NCI-H1694 treated with DMSO at 0.1 percent for 48 hours (cell line): ENCODE data around the gene MYLIP.
A peak's percentile ranks its signal among the peaks of the same experiment; 100 is the strongest.

Experiments
- DNase-seq: peaks from one replicate; lab custom pipeline; 2025; lab: John Stamatoyannopoulos, UW

MYLIP gene

DNA sequence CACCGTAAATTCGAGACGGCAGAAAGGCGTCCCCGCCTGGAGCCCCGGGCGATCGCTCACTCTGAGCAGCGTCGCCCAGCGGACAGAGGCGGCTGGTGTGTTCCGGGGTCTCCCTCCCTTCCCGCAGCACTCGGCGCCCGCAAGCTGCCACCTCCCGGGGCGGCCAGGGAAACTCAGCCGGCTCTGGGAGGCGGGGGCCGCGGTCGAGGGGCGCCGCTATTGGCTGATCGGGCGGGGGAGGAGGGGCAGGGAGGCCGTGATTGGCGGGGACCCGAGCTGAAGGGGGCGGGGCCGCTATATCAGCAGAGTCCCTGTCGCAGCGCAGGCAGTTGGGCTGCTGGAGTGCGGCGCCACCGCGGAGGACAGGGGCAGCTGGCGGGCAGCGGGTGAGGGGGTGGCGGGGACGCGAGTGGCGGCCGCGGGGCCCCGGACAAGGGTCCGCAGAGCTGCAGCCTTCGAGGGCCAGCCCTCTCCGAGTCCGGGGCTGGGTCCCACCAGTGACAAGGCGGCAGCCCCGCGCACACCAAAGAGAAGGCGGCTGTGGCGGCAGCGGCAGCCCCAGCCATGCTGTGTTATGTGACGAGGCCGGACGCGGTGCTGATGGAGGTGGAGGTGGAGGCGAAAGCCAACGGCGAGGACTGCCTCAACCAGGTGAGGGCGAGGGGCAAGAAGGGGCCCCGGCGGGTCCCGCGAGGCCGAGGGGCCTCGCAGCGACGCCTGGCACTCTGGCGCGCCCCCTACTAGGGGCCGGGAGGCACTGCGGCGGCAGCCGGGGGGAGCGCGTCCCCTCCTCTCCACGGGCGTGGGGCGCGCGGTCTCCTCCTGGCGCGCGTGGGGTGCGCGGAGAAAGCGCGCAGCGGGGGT is at the start of gene MYLIP:
TSS of gene MYLIP (plus strand) at position 328 of the 864 bp plus-strand sequence. CDS start at position 565, 237 bp downstream.
- DNase-seq, result peak; percentile 92

DNA sequence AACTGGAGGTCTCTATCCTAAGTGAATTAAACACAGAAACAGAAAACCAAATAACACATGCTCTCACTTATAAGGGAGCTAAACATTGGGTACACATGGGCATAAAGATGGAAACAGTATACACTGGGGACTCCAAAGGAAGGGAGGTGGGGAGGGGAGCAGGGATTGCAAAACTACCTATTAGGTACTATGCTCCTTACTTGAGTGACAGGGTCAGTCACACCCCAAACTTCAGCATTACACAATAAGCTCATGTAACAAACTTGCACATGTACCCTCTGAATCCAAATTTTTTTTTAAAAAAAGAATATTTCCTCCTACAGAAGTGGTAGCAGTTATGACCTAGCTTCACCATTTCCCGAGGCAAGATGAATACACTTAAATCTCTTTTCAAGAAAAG is 49.5 kb upstream of the MYLIP start:
- DNase-seq, result no peak

DNA sequence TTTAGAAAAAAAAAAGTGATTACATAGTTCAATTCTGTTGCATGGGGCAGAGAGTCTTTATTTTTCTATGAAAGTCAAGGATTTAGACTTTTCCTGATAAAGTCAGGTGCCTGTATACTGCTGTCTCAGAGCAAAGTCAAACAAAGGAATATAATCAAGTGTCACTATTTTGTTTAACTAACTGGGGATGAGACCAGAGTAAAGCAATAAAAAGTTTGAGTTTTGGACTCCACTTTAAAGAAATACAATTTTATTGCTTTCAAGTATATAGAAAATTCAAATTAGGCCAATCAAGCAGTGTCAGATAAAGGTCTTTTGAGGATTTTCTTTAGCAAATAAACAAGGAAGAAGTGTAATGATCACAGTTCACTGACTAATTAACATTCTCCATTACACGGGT is 48.7 kb upstream of the MYLIP start:
- DNase-seq, result no peak

DNA sequence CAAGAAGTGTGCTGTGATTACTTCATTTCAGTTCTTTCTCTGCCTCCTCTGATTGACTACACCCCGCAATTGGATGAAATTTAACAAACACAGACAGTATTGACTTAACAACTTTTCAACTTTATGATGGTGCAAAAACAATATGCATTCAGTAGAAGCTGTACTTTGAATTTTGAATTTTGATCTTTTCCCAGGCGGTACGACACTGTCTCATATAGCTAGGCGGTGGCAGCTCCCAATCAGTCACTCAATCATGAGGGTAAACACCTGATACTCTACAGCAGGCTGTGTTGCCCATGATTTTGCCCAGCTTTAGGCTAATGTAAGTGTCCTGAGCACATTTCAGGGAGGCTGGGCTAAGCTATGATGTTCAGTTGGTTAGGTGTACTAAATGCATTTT is 47.6 kb upstream of the MYLIP start:
- DNase-seq, result no peak

DNA sequence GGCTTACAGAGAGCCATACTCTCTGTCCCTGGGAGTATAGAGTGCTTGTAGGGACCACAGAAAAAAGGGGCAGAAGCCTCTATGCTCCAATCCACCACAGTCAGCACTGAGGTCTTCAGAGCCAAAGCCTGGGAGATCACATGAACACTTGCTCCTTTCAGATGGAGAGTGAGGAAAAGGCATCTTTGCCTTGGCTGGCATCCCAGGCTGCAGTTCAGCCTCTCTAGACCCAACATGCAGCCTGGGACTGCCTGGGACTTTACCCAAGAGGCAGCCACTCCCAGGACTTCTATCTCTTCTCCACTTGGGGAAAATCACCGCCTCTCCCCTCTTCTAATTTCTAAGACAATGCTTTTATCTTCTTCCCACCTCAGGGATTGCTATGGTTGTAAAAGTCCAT is 46.5 kb upstream of the MYLIP start:
- DNase-seq, result no peak

DNA sequence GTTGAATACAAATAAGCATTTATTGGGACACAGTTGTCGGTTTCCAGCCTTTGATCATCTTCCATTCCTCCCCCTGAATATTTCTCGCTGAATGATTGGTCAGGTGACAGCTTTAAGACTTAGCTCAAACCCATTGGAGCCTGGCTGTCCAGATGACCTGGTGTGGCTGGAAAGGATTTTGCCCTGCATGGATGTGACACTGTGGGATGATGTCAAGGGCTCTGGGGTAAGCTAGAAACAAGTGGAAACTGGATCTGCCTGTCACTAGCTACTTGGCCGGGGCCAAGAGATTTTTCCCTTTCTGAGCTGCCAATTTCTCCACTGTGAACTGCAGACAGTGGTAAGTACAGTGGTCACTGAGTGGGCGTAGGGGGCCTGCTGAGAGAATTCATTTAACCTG is 41.9 kb upstream of the MYLIP start:
- no peak for DNase-seq

DNA sequence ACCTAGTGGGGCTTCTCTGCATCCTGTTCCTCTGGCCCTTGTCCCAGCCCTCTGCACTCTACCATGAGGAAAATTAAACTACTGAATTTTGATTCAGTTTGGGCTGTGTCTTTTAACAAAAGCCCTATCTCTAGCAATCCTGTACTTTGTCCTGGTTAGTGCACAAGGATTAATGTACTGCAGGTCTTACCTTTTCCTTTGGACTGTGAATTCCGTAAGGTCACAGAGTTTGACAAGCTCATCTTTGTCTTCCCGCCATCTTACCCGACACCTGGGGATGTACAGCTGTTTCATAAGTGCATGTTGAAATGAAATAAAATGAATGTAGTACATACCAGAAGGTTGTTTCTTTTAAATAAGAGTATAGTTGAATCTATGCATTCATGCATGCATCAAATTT is 41.5 kb upstream of the MYLIP start:
- no peak for DNase-seq

DNA sequence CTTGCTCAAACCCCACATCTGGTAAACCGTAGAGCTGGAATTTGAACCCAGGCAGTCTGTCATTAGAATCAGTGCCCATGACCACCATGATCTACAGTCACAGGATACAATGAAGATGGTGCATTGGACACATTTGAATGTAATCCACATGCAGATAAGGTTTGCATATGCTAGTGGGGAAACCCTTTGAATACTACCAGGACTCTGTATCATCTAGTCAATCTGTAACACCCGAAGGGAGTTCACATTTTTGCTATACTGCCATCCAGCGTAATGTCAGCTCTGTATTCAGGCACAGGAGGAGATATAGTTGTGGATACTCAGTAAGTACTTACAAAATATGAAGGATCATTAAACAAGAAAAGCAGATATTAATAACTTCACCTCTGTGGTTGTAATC is 40.5 kb upstream of the MYLIP start:
- DNase-seq, result no peak

DNA sequence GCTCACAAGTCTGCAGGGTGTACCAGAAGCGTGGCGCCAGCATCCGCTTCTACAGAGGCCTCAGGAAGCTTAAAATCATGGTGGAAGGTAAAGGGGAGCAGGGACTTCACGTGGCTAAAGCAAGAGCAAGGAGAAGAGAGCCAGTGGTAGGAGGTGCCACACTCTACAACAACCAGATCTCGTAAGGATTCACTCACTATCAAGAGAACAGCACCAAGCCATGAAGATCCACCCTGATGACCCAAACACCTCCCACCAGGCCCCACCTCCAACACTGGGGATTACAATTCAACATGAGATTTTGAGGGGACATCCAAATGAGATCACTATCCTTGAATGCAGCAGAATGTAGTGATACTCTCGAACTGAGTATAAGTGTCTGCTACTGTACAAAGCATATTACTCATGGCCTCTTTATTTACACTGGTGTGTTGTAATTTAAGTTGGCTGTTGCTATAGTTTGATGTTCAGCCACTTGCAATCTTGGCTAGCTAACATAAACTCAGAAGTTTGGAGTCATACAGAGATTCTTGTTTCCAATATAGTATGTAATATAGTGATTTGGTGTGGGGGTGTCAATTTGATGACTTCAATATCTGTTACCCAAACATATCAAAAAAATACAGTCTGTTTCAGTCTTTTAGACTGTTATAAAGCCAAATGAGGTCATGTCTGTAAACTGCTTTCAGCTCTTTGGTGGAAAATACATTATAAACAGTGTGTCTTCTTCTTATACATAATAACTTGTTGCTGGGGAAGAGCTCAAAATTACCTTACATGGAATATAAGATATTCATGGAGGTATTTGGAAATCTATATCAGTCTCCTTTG is 39.4 kb upstream of the MYLIP start:
- no peak for DNase-seq

DNA sequence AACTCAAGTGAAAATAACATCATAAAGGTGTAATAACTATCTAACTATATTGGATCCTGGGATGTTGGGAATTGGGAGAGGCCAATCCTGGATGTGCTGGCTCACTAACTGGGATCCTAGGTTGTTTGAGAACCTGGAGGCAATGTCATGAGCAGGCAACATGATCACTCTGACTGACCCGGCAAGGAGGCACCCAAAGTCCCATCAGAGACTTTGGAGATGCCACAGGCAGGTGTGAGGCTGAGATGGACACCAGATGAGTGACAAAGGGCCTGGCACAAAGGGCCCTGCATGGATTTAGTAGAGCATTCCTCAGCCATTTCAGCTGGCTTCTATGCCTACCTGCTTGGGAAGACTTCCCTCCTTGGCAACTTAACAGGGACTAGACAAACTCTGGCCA is 38.4 kb upstream of the MYLIP start:
- DNase-seq, result no peak

DNA sequence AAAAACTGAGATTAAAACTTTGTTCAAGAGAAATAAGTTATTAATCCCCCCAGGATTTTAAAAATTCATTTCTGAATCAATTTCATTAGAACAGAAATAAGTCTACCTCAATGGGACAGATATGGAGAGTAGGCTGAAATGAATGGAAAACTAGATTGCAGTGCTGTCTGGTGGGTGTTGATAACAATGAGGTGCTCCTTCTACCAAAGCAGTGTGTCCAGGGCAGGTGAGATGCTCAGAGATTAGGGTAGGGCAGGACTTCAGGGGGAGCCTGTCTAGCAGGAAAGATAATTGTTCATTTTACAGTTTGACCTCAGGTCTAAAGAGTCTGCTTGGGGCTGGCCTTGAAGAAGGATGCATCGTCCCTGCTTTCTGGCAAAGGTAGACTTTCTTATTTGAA is 38.0 kb upstream of the MYLIP start:
- DNase-seq, result no peak

DNA sequence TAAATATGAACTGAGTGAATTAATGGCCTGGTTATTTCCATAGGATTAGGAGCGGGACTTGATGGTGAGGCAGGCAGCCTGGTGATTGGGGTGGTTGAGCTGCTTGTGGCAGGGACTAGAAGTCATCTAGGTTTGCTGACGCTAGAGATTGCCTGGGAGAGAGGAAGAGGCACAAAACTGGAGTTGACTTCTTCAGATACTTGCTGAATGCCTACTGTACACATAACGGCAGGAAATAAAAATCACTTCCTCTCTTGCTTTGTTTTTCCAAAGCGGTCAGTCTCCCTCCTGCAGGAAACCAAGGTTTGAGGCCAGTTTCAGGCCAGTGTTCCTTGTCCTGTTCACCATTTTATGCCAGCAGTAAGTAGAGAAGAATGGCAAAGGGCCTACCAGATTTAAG is 36.7 kb upstream of the MYLIP start:
- no peak for DNase-seq

DNA sequence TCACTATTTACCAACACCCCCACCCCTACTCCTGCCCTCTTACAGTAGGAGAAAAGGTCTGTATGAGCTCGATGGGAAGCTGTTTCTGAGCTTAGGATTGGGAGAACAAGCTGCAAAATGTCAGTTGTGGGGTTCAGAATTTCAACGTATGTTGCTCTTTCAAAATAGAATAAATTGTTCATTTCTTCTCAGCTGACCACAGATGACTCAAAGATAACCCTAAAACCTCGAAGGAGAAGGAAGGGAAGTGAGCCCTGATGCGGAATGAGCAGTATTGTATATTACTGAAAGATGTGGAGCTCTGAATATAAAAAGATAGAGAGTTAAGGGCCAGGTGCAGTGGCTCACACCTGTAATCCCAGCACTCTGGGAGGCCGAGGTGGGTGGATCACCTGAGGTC is 35.9 kb upstream of the MYLIP start:
- DNase-seq, result no peak

DNA sequence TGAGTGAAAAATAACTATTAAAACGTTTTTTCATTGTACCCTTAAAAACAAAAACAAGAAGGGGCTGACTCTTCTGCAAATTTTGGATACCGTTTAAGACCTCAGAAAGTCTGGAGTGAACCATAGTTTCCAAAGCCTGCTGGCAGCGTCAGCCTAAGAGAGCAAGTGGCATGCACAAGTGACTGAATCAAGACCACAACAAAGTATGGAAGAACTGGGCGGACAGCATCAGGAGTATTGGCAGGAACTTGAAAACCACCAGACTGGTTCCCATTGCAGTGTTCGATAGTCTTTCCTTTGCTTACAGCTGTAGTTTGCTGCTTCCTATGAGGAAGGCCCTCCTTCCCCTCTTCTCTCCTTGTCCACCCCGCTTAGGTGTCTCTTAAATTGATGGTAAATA is 33.7 kb upstream of the MYLIP start:
- DNase-seq, result no peak

DNA sequence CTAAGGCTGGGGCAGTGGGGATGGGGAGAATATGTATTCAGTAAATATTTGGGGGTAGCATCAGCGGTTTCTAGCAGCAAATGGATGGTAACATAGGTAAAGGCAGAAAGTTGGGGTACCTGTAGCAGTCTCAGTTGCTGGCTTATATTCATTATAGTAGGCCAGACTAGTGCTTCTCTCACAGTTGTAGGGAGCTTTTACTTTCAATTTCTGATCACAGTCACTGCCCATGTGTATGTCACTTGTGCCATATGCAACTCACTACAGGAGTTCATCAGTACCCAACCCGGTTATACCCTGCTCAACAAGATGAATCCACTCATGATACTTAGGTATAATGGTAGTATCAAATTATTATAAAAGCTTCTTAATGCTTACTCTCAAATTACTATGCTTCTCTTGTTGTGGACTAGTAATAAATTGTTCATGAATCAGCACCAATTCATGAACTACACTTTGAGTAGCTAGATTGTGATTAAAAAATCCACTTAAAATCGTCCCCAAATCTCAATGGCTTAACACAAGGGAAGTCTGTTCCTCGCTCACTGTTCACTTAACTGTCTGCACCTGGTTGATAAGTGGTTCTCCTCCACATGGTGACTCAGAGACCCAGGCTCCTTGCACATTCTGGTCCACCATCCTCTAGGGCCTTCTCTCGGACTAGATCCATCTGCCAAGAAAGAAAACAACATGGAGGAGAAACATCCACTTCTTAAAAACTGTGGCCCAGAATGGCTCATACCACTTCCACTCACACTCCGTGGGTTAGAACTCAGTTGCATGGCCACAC is 31.3 kb upstream of the MYLIP start:
- no peak for DNase-seq

DNA sequence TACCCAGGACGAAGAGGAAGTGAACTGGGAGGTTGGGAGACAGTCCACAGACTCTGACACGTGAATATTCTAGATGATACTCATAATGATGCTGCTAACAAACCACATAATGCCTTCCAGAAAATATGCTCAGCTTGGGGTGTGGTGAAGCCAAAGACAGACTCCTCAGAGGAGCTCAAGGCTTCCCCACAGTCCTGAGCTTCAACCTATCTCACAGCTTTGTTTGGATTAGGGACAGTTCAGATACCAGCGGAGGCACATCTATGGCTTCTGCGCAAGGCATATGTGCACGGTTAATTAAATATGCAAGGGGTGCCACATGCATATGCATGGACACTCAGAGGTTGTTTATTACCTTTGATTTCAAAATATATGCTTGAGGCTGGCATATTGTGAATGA is 30.7 kb upstream of the MYLIP start:
- DNase-seq, result no peak

DNA sequence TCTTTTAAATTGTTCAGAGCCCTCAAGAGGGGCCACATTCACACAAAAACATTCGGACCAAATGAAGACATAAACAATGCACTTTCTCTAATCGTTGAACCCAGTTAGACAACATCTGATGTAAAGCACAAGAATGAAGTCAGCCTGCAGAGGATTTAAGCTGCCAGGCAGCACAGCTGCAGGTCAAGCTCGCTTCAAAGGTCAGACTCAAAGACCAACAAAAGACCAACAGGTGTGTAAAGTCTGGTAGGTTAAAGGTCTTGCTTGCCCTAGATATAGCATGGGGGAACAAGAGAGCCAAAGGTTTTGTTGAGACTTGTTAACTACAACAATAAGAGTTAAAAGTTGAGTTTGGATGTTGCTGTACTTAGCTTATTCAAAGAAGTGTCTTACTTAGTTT is 26.7 kb upstream of the MYLIP start:
- no peak for DNase-seq

DNA sequence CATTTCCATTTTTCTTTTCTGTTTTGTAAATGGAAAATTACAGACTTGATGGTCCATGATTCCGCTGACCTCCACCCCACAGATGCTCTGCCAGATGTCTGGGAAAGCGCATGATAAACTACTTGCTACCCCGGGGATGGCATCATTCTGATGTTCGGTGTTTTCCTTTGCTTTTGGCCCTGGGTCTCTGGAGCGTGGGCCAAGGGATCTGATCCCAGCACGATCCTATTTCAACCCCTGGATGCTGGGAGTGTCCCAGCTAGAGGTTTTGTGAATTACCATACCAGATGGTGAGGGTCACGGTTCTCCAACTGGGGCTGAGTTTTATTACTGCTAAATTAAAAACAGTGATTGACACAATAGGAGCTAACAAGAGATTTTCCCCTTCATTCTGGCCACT is 25.2 kb upstream of the MYLIP start:
- peak; percentile 82 for DNase-seq

DNA sequence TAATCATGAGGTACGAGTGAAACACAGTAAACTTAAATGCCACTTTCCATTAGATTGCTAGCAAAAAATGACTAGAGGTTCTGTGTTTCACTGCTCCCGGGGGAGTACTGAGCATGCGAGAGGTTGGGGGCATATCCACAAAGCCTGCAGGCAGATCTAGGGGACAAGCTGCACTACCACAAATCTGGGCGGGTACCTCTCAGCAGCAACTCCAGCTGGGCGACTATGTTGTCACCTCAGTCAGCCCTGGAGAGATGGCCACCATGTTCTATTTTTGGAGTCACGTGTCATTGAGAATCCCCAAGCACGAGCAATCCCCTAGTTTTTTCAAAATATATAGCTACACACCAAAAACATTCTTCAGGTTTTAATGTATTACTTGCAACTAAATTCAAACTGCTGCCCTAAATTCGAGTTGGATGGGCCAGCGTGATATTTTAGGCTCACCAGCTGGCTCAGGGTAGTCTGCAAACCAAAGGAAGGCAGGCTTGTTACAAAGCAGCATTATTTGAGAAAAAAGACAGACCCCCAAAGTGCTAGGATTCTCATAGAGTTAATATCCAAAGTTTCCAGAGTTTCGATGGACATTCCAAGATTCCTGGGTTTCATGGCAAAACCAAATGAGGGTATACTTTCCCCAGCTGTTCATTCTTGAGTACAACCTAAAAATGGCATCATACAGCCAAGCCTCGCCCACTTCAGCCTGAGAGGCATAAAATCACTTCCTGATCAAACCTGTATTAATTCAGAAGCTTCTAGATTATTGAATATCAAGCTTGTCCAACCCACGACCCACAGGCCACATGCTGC is 24.1 kb upstream of the MYLIP start:
- peak; percentile 43 for DNase-seq

DNA sequence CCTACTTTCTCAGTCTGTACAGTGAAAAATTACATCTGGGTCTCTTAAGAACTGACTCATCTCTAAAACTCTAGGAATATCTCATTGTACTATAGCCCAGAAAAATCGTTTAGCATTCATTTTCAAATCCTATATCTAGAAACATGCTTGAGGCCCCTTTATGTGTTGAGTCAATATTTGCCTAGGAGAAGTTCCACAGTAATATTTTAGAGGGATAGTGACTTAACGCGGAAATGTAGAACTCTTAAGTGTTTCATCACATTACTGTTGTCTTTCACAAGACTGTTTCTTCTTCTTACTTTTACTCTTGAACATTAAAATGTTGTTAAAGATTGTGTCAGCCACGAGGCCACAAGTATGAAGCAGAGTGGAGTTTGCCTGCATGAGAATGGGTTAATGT is 23.0 kb upstream of the MYLIP start:
- DNase-seq, result no peak

DNA sequence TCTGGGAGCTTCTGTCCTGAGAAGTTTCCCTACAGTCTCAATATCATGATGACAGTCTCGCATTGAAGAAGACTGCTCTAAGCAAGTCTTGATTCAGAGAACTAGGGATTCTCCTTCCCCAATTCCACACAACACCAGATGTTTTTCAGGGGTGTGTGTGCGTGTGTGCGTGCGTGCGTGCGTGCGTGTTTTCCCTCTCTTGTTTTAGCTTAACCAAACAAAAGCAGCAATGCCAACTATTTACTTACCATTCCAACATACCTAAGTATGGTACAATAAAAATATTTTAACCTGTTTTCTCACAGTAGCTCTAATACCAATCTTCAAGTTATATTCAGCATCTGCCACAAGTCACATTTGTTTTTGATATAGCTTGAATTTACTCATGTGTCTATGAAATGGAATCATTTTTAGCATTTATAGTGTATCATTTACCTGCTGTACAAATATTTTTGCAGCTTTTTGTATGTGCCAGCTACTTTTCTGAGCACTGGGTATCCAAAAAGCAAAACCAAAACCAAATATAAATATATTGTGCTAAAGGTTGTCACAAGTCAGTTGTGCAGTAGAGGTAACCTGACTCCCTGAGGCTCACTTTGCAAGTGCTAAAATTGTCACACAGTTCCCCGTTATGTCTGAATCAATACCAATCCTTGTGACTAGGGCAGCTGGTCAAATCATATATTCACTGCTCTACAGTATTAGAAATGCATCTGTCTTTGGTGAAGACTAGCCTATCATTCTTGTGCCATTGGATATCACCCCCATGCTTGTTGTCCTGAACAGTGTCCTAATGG is 21.7 kb upstream of the MYLIP start:
- DNase-seq, result no peak
